ENCODE results near the gene CUTA.

Gene CUTA

GRCh38 chr6:33420491-33421343 is 2.8 kb upstream of the CUTA start:
- no peak for DNase-seq

- DNase-seq: no peak
Observed at GRCh38 chr6:33419580-33420490, 1.9 kb upstream of the CUTA start, which contains the start of gene SYNGAP1. Gene SYNGAP1, plus strand, starts transcription at chr6:33420065. Its CDS starts 200 bp downstream, at chr6:33420265.

GRCh38 chr6:33418690-33419291 is 884 bp upstream of the CUTA start:
- DNase-seq: no peak

- DNase-seq: no peak
Observed at GRCh38 chr6:33417128-33417902, 592 bp downstream of the CUTA start.

GRCh38 chr6:33416386-33417127 is 1.4 kb downstream of the CUTA start:
- DNase-seq: no peak

- DNase-seq: no peak
Observed at GRCh38 chr6:33415831-33416230, 2.1 kb downstream of the CUTA start.

GRCh38 chr6:33414592-33415271 is 3.2 kb downstream of the CUTA start:
- DNase-seq: no peak

- no peak for DNase-seq
Observed at GRCh38 chr6:33413241-33414120, 4.4 kb downstream of the CUTA start.

GRCh38 chr6:33412140-33413009 is 5.5 kb downstream of the CUTA start:
- DNase-seq: no peak

- DNase-seq: no peak
Observed at GRCh38 chr6:33411632-33412005, 6.3 kb downstream of the CUTA start.

- DNase-seq: no peak
Observed at GRCh38 chr6:33410711-33411631, 6.9 kb downstream of the CUTA start, which contains the start of gene PHF1. Gene PHF1, plus strand, starts transcription at chr6:33411014. Its CDS starts 1,250 bp downstream, at chr6:33412264.

- DNase-seq: peak; percentile 95
Observed at GRCh38 chr6:33410050-33410710, 7.7 kb downstream of the CUTA start.

GRCh38 chr6:33407132-33407718 is 10.7 kb downstream of the CUTA start:
- DNase-seq: no peak

GRCh38 chr6:33406126-33406525 is 11.8 kb downstream of the CUTA start:
- no peak for DNase-seq

- DNase-seq: no peak
Observed at GRCh38 chr6:33405386-33405940, 12.4 kb downstream of the CUTA start.

GRCh38 chr6:33404884-33405283 is 13.0 kb downstream of the CUTA start:
- DNase-seq: no peak

Data from DMS79 (cell line).